Right forelimb (tissue), 1 donor: ENCODE results near the gene FCRL6.

ENCODE experiments used
- DNase-seq: peaks from one replicate; pipeline ENCODE4 v3.0.0-alpha.2; 2018

FCRL6 gene

GRCh38 chr1:159800177-159800930 is 1.8 kb upstream of the FCRL6 start:
- DNase-seq = no peak

GRCh38 chr1:159803956-159804689 is 2.0 kb downstream of the FCRL6 start:
- DNase-seq = no peak

DNA sequence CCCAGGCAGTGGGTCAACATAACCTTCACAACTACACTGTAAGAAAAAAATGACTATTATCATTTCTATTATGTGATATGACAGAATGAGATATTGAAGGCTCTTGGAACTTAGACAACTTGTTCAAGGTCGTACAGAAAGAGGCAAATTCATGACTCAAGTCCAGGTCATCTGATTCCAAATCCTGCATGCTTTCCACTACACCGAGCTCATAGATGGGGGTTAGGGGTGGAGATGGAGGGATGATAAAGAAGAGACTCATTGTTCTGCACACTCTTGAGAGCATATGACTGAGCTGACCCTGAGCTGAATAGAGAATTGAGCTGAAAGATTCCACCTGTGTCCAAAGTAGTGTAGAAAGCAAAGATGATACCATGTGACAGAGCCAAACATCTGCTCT is 2.8 kb downstream of the FCRL6 start:
- DNase-seq = no peak

- no peak for DNase-seq
These were observed 13.8 kb downstream of the FCRL6 start for GRCh38 chr1:159815926-159816325.

DNA sequence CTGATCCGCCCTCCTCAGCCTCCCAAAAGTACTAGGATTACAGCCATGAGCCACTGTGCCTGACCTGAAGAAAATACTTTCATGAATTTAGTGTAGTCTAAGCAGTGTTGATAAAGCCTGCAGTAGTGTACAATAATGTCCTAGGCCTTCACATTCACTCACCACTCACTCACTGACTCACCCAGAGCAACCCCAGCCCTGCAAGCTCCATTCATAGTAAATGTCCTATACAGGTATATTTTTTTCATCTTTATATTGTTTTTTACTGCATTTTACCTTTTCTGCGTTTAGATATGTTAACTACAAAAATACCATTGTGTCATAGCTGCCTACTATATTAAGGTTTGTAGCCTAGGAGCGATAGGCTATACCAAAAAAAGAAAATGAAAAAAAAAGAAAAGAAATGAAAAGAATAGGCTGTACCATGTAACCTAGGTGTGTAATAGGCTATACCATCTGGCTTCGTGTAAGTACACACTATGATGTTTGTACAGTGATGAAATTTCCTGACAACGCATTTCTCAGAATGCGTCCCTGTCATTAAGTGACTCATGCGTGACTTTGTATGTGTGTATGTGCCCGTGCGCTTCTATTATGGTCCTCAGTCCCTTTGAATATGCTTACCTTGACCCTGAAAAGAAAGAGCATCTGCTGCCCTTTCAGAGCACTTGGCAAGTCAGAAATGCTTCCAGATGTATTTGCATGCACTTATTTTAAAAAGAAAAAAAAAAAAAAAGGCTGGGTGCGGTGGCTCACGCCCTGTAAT is 15.3 kb downstream of the FCRL6 start:
- no peak for DNase-seq

DNA sequence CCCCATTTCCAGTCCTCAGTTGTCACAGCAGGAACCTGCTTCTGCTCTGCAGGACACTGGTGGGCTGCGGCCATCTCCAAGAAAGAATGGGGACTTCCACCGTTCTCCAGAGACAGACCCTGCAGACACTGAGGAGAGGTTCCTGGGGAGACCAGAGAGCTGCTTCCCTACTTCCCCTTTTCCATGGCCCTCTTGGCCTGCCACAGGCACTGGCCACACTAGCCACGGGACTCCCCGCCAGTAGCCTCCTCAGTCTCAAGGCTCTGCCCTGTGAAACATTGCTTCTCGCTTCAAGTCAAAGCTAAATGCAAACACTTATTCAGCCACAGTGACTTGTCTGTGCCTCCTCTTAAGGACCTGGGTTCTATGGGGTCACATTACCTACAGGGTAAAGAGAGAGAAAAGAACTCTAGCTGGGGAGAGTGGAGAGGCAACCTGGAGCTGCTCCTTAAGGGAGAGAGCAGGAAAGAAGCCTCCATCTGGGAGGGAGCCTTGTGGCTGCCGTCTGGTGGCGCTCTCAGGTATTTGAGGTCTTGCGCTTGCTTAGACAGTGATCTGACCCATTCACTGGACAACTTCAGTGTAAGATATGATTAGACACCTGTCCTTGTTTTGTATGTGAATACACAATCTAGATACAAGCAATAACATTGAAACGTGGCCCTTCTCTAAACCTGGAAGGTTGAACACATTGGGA is 19.2 kb downstream of the FCRL6 start:
- DNase-seq = no peak

DNA sequence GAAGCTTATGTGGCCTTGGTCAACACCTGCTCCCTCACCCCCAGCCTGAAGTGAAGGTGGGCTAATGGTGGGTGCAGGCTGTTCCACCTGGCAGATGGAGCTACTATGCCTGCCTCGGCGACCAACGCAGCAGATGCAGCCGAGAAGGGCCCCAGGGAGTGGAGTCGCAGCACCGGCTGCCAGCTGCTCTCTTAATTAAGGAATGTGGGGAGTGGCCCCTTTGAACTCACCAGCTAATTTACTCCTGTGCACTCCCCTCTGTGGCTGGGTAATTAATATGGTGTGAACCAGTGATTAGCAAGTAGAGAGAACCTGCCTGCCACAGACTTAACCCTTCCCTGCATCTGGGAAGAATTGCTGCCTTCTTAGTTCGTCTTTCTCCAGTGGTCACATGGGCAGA is 21.2 kb downstream of the FCRL6 start:
- no peak for DNase-seq

- no peak for DNase-seq
These were observed 23.4 kb downstream of the FCRL6 start for GRCh38 chr1:159825564-159825963.

GRCh38 chr1:159826441-159827101 is 24.4 kb downstream of the FCRL6 start, which contains the start of gene SLAMF8:
SLAMF8 (plus strand) TSS chr1:159826873; CDS start chr1:159826899, 26 bp downstream.
- DNase-seq = no peak

GRCh38 chr1:159827102-159827490 is 24.9 kb downstream of the FCRL6 start:
- DNase-seq = no peak

DNA sequence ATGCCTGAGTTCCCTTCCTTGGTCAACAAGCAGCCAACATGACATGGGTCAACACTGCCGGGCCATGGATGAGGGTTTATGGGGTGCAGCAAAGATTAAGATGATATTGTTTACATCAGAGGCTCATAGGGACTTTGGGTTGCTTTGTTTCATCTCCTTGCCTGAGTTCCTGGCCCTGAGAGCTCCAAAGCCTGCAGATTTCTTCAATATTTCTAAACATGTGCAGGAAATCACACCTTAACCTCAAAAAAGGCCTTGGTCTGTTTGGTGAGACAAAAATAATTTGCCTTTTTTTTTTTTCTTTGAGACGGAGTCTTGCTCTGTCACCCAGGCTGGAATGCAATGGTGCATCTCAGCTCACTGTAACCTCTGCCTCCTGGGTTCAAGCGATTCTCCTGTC is 25.4 kb downstream of the FCRL6 start:
- DNase-seq = no peak

GRCh38 chr1:159828176-159828575 is 26.0 kb downstream of the FCRL6 start:
- DNase-seq = no peak

GRCh38 chr1:159828581-159829272 is 26.6 kb downstream of the FCRL6 start:
- no peak for DNase-seq

DNA sequence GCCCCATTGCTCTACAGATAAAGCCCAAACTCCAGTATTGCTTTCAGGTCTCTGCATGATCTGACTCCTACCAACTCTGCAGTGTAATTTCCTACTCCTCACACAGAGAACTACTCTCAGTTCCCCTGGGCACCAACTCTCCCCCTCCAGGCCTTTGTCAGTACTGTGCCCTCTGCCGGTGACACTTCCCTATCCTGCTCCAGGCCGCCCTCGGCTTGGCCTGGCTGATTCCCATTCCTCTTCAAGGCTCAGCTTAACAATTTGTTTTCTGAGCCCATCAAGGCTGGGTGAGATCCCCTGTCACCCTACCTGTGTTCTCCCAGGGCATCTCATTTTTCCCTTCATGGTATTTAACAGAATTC is 27.1 kb downstream of the FCRL6 start:
- DNase-seq = no peak

GRCh38 chr1:159829822-159830465 is 27.8 kb downstream of the FCRL6 start:
- DNase-seq = no peak

- DNase-seq = no peak
These were observed 28.6 kb downstream of the FCRL6 start for GRCh38 chr1:159830722-159831121.

GRCh38 chr1:159831412-159832141 is 29.4 kb downstream of the FCRL6 start:
- DNase-seq = no peak

DNA sequence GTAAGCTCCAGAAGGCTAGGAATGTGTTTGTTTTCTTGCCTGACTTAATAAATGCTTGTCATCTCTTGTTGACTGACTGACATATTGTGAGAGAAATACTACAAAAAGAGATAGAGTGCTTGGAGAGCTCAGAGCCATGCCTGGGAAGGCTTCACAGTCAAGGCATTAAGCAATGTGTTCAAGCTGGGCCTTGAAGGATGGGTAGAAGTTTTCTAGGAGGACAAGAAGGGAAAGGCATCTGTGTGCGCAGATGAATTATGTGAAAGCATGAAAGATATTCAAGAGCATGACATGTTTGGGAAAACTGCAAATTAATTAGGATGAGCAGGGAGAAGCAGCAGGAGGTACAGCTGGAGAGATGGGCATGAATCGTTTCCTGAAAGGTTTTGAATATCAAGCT is 30.1 kb downstream of the FCRL6 start:
- DNase-seq = no peak

DNA sequence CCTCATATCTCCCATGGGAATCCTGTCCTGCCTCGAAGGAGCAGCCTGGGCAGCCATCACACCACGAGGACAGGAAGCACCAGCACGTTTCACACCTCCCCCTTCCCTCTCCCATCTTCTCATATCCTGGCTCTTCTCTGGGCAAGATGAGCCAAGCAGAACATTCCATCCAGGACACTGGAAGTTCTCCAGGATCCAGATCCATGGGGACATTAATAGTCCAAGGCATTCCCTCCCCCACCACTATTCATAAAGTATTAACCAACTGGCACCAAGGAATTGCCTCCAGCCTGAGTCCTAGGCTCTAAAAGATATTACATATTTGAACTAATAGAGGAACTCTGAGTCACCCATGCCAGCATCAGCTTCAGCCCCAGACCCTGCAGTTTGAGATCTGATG is 33.2 kb downstream of the FCRL6 start:
- DNase-seq = no peak

DNA sequence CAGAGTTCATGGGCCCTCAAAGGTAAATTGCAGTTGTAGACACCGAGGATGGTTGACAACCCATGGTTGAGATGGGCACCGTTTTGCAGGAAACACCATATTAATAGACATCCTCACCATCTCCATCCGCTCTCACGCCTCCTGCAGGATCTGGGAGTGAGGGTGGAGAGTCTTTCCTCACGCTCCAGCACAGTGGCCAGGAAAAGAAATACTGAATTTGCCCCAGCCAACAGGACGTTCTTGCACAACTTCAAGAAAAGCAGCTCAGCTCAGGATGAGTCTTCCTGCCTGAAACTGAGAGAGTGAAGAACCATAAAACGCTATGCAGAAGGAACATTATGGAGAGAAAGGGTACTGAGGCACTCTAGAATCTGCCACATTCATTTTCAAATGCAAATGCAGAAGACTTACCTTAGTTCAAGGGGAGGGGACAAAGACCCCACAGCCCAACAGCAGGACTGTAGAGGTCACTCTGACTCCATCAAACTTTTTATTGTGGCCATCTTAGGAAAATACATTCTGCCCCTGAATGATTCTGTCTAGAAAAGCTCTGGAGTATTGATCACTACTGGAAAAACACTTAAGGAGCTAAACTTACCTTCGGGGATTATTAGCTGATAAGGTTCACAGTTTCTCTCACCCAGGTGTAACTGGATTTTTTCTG is 33.8 kb downstream of the FCRL6 start:
- no peak for DNase-seq
